Coronary artery (tissue), 2 donors: ENCODE results near the gene PITPNC1.
"Not testable (repeated sequence)": the region's sequence is repeated elsewhere in the genome, so short reads cannot be mapped to it uniquely, and the experiment has no call there.

Source experiments
- DNase-seq: peaks from one replicate; pipeline ENCODE4 v3.0.0-alpha.2; 2017; ENCODE audit warnings: low spot score
- H3K27ac ChIP-seq, 2 donors: fragments of 200-600 bp; sonication (generic); one replicate each; pipeline ENCODE4 v1.5.1; 2016 to 2019
- H3K4me3 ChIP-seq: fragments of 200-600 bp; sonication (generic); 2 replicates; pipeline ENCODE4 v1.5.1; 2016; ENCODE audit warnings: mild to moderate bottlenecking, moderate library complexity
- CTCF ChIP-seq: fragments of 200-600 bp; sonication (generic); IDR thresholded peaks from one replicate; pipeline ENCODE4 v1.5.1; 2019; ENCODE audit warnings: antibody characterized with exemption

PITPNC1 gene

DNA sequence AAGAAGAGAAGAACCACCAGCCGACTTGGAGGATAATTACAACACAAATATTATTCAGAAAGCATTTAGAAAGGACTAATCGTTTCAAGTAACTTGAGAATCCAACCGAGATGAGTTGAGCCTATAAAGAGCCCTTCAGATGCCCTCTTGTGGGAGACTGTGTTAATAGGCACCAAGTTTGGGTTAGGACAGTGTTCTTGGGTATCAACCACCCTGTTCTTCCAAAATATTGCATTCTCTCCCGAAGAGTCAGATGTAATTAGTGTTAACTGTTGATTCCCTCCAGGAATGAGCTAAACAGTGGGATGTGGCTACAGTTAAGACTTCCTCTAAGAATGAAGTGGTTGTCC lies 252.9 kb downstream of the PITPNC1 start:
- Histone ChIP-seq H3K27ac (no peak overlapping the region), H3K4me3 (no peak overlapping the region)
- no peak for DNase-seq
- TF ChIP-seq CTCF = no peak

DNA sequence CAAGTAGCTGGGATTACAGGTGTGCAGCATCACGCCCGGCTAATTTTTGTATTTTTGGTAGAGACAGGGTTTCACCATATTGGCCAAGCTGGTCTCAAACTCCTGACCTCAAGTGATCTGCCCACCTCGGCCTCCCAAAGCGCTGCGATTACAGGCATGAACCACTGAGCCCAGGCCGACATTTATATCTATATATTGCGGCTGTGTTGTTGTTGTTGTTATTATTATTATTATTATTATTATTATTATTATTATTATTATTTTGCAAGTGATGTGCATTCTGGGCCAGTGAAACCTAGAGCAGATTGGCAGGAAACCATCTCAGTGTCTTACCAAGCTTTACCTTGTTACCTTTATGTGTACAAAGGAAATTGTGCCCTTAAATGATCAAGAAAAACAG lies 253.8 kb downstream of the PITPNC1 start:
- H3K27ac ChIP-seq, H3K4me3 ChIP-seq, DNase-seq: not testable (repeated sequence)

DNA sequence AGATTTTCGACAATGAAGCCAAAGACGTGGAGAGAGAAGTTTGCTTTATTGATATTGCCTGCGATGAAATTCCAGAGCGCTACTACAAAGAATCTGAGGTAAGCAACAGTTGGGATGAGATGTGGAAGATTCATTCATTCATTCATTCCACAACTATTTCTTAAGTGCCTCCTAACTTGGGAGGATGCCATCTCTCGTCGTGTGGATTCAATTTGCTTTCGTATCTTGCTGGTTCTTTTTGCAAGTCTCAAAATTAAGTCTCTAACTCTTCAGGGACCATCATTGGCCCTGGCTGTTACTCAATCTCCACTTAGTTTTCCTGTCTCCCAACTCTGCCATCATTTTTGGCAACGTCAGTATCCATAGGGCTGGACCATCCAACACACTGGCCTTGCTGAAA lies 255.1 kb downstream of the PITPNC1 start:
- no peak for TF ChIP-seq CTCF
- no peak for DNase-seq
- Histone ChIP-seq H3K4me3 (no peak overlapping the region), H3K27ac (no peak overlapping the region)

DNA sequence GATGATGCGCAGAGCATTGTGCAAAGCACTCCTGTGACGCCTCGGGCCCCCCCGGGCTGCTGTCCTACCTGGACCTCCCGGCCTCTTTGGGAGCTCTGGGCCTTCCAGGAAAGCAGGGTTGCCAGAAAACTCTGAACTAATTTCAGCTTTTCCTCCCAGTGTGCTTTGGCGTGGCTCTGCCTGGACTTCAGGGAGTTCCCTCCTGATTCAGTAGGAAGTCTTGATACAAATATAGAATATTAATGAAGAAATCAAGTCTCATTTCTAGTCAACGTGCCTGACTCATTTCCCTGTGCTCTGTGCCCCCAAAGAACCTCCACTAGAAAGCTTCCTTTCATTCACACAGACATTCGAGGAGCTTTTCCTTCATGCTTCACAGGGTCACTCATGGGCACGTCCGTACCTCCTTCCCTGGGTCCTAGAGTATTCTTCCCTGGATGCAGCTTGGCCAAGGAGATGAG lies 256.7 kb downstream of the PITPNC1 start:
- Histone ChIP-seq H3K4me3 (no peak overlapping the region), H3K27ac (peak overlapping the region in 1 of 2 donors; percentile 28)
- TF ChIP-seq CTCF = no peak
- no peak for DNase-seq

- H3K27ac ChIP-seq = no peak overlapping the region
- DNase-seq = no peak
- no peak overlapping the region for H3K4me3 ChIP-seq
- TF ChIP-seq CTCF = no peak
Measured at GRCh38 chr17:67635681-67636080, 258.6 kb downstream of the PITPNC1 start.

- H3K27ac ChIP-seq = no peak overlapping the region
- TF ChIP-seq CTCF = no peak
- DNase-seq = no peak
- H3K4me3 ChIP-seq = no peak overlapping the region
Measured at GRCh38 chr17:67636312-67636711, 259.2 kb downstream of the PITPNC1 start.

- TF ChIP-seq CTCF = no peak
- Histone ChIP-seq H3K27ac (no peak overlapping the region), H3K4me3 (no peak overlapping the region)
- no peak for DNase-seq
Measured at GRCh38 chr17:67636834-67637520, 259.9 kb downstream of the PITPNC1 start.
